Astrocyte of the cerebellum (primary cell): ENCODE data around the gene SLC6A12.

Source experiments
- DNase-seq: peaks from one replicate; pipeline ENCODE4 v3.0.0-alpha.2; 2011; ENCODE audit warnings: low read depth
- H3K4me3 ChIP-seq: 2 replicates; pipeline ENCODE4 v1.5.1; 2011; ENCODE audit warnings: mild to moderate bottlenecking, low read depth, low read length, moderate library complexity
- in situ Hi-C: cut with HindIII; loops from 2 replicates; pipeline ENCODE4 v1.10.0; 2017; ENCODE audit warnings: low sequenced_read_pairs
- TF ChIP-seq, protein P1 (sequence below): IDR thresholded peaks from 2 replicates; pipeline ENCODE4 v1.5.1; 2012; ENCODE audit warnings: low read length, low read depth, moderate library complexity, mild to moderate bottlenecking; ENCODE audit errors: missing control alignments

The SLC6A12 gene

DNA sequence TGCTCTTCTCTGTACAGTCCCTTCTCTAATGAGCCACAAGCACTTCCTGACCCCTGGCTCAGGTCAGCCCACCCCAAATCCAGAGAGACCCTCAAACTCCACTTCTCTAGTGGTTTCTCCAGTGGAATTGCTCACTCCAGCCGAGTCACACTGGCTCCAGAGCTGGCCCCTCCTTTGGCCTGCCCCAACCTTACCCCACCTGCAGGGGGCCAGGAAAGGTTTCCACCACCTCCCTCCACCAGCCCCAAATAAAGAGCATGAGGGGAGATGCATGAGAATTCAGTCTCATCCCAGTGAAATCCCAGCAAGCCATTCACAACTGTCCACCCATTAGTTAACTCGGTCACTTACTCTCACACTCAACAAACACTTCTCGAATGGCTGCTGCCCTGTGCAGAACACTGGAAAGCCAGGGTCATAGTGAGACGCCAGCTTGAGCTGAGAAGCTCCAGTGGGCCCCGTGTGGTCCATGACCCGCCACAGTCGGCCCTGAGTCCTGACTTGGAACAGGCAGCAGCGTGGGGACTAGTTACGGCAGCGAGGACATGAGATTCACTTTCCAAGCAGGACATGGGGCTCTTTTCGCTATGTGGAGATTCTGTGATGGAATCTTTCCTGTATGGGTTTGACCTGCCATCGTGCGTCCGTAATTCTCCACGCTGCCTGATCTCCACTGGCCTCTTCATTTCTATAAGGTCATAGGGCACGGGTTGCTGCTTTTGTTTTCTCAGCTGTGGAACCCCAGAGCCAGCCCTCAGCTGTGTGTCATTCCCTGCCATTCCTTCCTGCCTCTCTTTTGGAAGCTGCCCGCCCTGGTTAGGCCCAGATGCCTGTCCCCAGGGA lies 44.2 kb downstream of the SLC6A12 start:
- TF ChIP-seq, protein P1, sequence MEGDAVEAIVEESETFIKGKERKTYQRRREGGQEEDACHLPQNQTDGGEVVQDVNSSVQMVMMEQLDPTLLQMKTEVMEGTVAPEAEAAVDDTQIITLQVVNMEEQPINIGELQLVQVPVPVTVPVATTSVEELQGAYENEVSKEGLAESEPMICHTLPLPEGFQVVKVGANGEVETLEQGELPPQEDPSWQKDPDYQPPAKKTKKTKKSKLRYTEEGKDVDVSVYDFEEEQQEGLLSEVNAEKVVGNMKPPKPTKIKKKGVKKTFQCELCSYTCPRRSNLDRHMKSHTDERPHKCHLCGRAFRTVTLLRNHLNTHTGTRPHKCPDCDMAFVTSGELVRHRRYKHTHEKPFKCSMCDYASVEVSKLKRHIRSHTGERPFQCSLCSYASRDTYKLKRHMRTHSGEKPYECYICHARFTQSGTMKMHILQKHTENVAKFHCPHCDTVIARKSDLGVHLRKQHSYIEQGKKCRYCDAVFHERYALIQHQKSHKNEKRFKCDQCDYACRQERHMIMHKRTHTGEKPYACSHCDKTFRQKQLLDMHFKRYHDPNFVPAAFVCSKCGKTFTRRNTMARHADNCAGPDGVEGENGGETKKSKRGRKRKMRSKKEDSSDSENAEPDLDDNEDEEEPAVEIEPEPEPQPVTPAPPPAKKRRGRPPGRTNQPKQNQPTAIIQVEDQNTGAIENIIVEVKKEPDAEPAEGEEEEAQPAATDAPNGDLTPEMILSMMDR, result peak; percentile 13
- no peak for DNase-seq
- no peak overlapping the region for H3K4me3 ChIP-seq
- in situ Hi-C loops, result no loop called here

DNA sequence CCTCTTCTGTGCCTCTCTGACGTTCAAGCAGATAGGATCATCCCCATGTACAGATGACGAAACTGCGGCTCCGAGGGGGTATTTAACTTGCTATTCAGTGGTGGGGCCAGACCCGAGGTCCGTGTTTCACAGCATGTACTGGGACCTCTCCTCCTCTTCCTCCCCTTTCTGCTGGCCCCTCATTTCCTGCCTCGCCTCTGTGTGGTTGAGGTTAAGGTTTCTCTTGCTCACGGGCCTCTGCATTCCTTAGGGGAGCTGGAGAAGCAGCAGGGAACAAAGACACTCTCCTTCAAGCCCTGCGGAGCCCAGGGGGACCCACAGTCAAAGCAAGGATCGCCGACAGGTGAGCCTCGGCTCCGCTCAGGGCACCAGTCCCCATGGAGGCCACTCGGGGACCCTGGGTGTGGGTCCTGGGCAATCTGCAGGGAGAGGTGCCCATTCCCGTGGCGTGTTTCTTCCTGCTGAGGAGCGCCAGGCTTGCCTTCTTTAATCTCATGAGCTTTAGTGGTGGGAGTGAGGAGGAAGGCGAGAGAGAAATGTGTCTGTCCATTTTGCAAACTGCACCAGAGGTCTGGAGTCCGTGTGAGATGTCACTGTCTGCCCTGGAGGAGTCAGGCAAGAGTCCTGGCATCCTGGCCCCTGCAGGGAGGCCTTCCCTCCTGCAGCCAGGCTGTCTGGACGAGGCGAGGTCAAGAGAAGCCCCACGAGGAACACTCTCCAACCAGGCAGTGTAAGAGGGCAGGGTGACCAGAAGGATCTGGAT lies 45.0 kb downstream of the SLC6A12 start:
- no peak for DNase-seq
- in situ Hi-C loops, result no loop called here
- TF ChIP-seq, protein P1, result no peak
- H3K4me3 ChIP-seq, result no peak overlapping the region

DNA sequence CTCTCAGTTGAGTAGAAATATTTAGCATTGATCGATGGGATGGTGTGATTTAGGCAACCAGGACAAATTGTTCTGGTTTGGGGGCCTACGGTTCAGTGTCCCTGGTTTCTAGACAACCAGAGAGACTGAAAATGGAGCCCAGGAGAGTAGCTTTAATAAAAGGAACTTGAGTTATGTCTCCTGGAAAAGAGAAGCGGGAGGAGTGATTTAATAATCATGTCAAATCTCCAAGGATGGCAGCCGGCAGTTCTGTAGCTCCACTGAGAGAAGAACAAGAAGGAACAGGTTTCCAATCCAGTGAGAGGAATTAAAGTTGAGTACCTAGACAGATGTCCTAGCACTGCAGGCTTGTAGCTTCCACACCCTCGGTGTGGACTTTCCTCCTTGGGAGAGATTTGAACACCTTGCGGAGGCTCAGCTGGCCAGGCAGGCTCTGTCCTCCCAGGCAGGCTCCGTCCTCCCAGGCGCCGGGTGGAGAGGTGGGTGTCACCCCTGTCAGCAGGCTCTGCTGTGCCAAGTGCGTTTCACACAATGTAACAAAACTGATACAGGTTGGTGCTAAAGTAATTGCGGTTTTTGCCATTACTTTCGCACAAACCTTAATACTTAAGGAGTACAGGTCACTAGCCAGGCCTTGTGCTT lies 45.9 kb downstream of the SLC6A12 start:
- TF ChIP-seq, protein P1, result no peak
- in situ Hi-C loops, result no loop called here
- no peak overlapping the region for H3K4me3 ChIP-seq
- no peak for DNase-seq

DNA sequence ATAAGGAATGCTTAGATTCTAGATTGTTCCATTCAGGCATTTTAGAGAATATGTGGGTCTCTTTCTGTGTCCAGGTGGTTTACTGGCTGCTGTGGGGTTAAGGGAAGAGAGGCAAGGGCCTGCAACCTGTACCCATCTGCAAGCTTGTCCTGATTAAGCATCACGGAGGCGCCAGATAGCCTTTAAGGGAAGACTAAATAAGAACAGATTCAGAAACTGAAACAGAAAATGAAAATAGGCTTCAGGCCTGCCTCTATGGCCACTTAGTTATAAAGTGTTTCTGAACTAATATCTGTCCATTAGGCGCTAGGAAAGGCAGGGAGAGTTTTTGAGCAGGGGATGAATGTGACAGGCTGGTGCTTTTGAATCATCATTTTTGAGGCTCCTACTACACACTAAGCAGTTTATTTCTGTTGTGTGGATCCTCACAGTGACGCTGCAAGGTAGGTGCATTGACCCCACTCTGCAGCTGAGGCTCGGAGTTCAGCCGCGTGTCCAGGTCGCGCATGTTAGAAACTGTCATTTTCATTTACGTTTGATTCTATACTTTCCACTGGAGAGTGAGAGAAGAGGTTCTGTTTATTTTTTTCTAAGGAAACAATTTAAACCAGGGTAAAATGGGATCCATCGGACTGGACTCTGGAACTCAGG lies 47.4 kb downstream of the SLC6A12 start:
- in situ Hi-C loops, result no loop called here
- TF ChIP-seq, protein P1, result no peak

DNA sequence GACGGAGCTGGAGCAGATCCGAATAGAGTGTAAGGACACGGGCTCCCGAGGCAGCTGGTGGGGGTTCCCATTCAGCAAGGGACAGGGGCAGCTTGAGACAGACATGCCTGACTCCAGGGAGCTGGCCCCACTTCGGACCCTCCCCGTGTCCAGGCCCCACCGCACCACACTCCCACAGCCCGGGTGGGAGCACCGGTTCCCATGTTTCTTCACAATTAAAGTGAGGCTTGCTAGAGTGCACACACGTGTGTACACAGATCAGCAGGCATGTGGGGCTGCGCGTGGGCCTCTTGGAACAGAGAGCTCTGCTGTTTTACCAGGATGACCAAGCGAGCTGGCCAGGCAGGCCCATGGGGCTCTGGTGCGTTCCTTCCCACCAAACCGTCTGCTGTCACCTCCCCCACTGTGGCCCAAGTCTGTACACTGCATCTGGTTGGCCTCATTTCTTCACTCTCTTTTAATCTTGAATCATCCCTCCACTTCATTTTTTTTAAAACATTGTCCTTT lies 48.0 kb downstream of the SLC6A12 start:
- in situ Hi-C loops, result no loop called here
- TF ChIP-seq, protein P1, result no peak
- DNase-seq, result no peak
- H3K4me3 ChIP-seq, result no peak overlapping the region

More for the DNA sequence above, 47.4 kb downstream of the SLC6A12 start:
- DNase-seq, result no peak
- H3K4me3 ChIP-seq, result no peak overlapping the region

DNA sequence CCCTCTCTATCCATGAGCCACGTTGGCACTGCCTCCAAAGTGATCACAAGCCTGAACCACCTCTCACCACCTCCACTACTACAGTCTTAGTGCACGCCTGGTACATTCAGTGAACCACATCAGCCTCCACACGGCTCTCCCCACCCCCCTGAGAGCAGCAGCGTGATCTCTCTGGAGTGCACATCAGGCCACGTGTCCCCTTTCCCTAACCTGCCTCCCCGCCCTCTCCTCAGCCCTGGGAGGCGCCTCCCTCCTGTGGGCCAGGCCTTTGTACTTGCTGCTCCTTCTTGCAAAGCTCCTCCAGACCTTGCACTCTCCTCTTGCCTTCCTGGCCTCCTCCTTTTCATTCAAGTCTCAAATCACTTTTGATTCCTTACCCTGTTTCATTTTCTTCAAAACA lies 49.8 kb downstream of the SLC6A12 start:
- no peak for DNase-seq
- H3K4me3 ChIP-seq, result no peak overlapping the region
- in situ Hi-C loops, result no loop called here
- TF ChIP-seq, protein P1, result no peak
